HepG2 (cell line): ENCODE results near the gene AVPR2. TPM values are rescaled to one million over a fixed set of nuclear protein-coding genes. Genes with fewer than 3 reads are reported as not detected.

ENCODE experiments used
- ARNT ChIP-seq: fragments of 450-650 bp; IDR thresholded peaks from 2 replicates; pipeline ENCODE4 v1.6.1; 2017
- CERS6 ChIP-seq: sonication (generic); formaldehyde crosslinking; IDR thresholded peaks from 2 replicates; pipeline ENCODE4 v1.5.0; 2020; ENCODE audit warnings: missing genetic modification reagents
- DNMT1 ChIP-seq: sonication (generic); formaldehyde crosslinking; IDR thresholded peaks from 2 replicates; pipeline ENCODE4 v1.5.1; 2020; ENCODE audit warnings: mild to moderate bottlenecking, missing genetic modification reagents
- ELF3 ChIP-seq: IDR thresholded peaks from 2 replicates; pipeline ENCODE4 v1.6.1; 2016; ENCODE audit warnings: missing genetic modification reagents, missing compliant biosample characterization
- EP300 ChIP-seq, 3 experiments: sonication (generic) in 1 of 3; formaldehyde crosslinking in 1 of 3; IDR thresholded peaks; 2 replicates each; pipeline versions ENCODE4 v1.5.1 to v1.6.1; 2011 to 2020; ENCODE audit warnings: low read depth in 2 of 3, low read length in 2 of 3, borderline replicate concordance in 1 of 3, improper control_type of control experiment in 1 of 3, mild to moderate bottlenecking in 1 of 3, missing genetic modification reagents in 1 of 3, moderate library complexity in 1 of 3
- ESRRA ChIP-seq: sonication (generic); formaldehyde crosslinking; IDR thresholded peaks from 2 replicates; pipeline ENCODE4 v1.5.1; 2020; ENCODE audit warnings: mild to moderate bottlenecking, low read depth, missing genetic modification reagents
- HOXA7 ChIP-seq: sonication (generic); formaldehyde crosslinking; IDR thresholded peaks from 2 replicates; pipeline ENCODE4 v1.8.1; 2022; ENCODE audit warnings: mild to moderate bottlenecking, missing genetic modification reagents, moderate library complexity
- JUND ChIP-seq: sonication (generic); formaldehyde crosslinking; IDR thresholded peaks from 2 replicates; pipeline ENCODE4 v1.8.0; 2022; ENCODE audit warnings: mild to moderate bottlenecking, missing genetic modification reagents
- KAT2B ChIP-seq: fragments of 150-350 bp; IDR thresholded peaks from 2 replicates; pipeline ENCODE4 v1.6.1; 2014; ENCODE audit warnings: low read depth, low read length, borderline replicate concordance
- KIAA2018 ChIP-seq: sonication (generic); formaldehyde crosslinking; IDR thresholded peaks from 2 replicates; pipeline ENCODE4 v1.5.0; 2020; ENCODE audit warnings: mild to moderate bottlenecking, missing genetic modification reagents, borderline replicate concordance
- MATR3 ChIP-seq: sonication (generic); formaldehyde crosslinking; IDR thresholded peaks from 2 replicates; pipeline ENCODE4 v1.4.0; 2020; ENCODE audit warnings: missing genetic modification reagents
- SAP130 ChIP-seq: IDR thresholded peaks from 2 replicates; pipeline ENCODE4 v1.6.1; 2016; ENCODE audit warnings: low read depth
- SNAPC2 ChIP-seq: sonication (generic); formaldehyde crosslinking; IDR thresholded peaks from 2 replicates; pipeline ENCODE4 v1.8.1; 2022; ENCODE audit warnings: mild to moderate bottlenecking, missing genetic modification reagents
- ZBTB21 ChIP-seq: sonication (generic); formaldehyde crosslinking; IDR thresholded peaks from 2 replicates; pipeline ENCODE4 v1.4.0; 2020; ENCODE audit warnings: missing genetic modification reagents
- ZFP82 ChIP-seq: sonication (generic); formaldehyde crosslinking; IDR thresholded peaks from 2 replicates; pipeline ENCODE4 v1.5.1; 2020; ENCODE audit warnings: mild to moderate bottlenecking, missing genetic modification reagents, borderline replicate concordance
- ZNF225 ChIP-seq: sonication (generic); formaldehyde crosslinking; IDR thresholded peaks from 2 replicates; pipeline ENCODE4 v1.4.0; 2020; ENCODE audit warnings: mild to moderate bottlenecking, missing genetic modification reagents
- ZNF253 ChIP-seq: sonication (generic); formaldehyde crosslinking; IDR thresholded peaks from 2 replicates; pipeline ENCODE4 v1.8.0; 2022; ENCODE audit warnings: mild to moderate bottlenecking, missing genetic modification reagents, borderline replicate concordance
- ZNF280B ChIP-seq: sonication (generic); formaldehyde crosslinking; IDR thresholded peaks from 2 replicates; pipeline ENCODE4 v1.5.0; 2020; ENCODE audit warnings: missing genetic modification reagents, mild to moderate bottlenecking, borderline replicate concordance
- ZNF547 ChIP-seq: sonication (generic); formaldehyde crosslinking; IDR thresholded peaks from 2 replicates; pipeline ENCODE4 v1.5.1; 2020; ENCODE audit warnings: mild to moderate bottlenecking, missing genetic modification reagents
- polyA plus RNA-seq, 8 experiments: library from polyadenylated mRNA; depleted of rRNA in 3 of 8; stranded (reverse) in 7 of 8; unstranded in 1 of 8; fragments of >200 nt; fragmentation: Illumina TruSeq in 4 of 8; extraction: Trizol in 4 of 8; gene quantifications; 2 replicates each; pipeline versions ENCODE4 v1.2.1 to v1.2.3, GENCODE V29; 2011 to 2016; ENCODE audit warnings: low read depth in 4 of 8, missing spikeins in 1 of 8, mixed read lengths in 1 of 8; ENCODE audit not compliant: insufficient read depth in 1 of 8
- total RNA-seq, 5 experiments: library from RNA; depleted of rRNA; stranded (reverse); fragments of >200 nt; fragmentation: Illumina TruSeq; extraction: Trizol; gene quantifications; 2 replicates each; pipeline ENCODE4 v1.2.3, GENCODE V29; 2016; ENCODE audit warnings: low read depth in 1 of 5

AVPR2 gene
- total and polyA plus RNA-seq, 2 of the 13 experiments (the other 11 are each of a cell fraction or from before 2014, with no cell fraction given) = not detected

- TF ChIP-seq KIAA2018 (CRISPR knock-in tag) (no peak), MATR3 (CRISPR knock-in tag) (no peak), ESRRA (no peak), DNMT1 (CRISPR knock-in tag) (no peak), ZNF253 (no peak), ARNT (no peak), ZNF225 (CRISPR knock-in tag) (no peak), ZBTB21 (CRISPR knock-in tag) (no peak), SNAPC2 (CRISPR knock-in tag) (no peak), JUND (CRISPR knock-in tag) (no peak), SAP130 (peak; percentile 66; the same call in 1 of the 2 replicates), ZNF547 (CRISPR knock-in tag) (no peak), EP300 (IDR thresholded peaks at IDR 0.05; ENCODE audit: low read depth in 2 of 2, low read length in 2 of 2) (no peak), EP300 (CRISPR knock-in tag; IDR thresholded peaks at IDR 0.05; ENCODE audit: borderline replicate concordance) (no peak), HOXA7 (no peak), ELF3 (CRISPR knock-in tag) (no peak; the same call in 1 of the 2 replicates), ZNF280B (CRISPR knock-in tag) (no peak), CERS6 (CRISPR knock-in tag) (no peak), ZFP82 (no peak), KAT2B (no peak)
Measured at GRCh38 chrX:153927922-153928760, 23.7 kb downstream of the AVPR2 start (continued).
